WTC11 (cell line): ENCODE measurements around the gene GPR63. TPM values are rescaled to one million over a fixed set of nuclear protein-coding genes. Genes with fewer than 3 reads are reported as not detected.

Experiments
- ATAC-seq: fragments of 200-7000 bp; cut with Tn5 transposase; 2 replicates; pipeline ENCODE4 v1.10.0; 2021; ENCODE audit warnings: mild to moderate bottlenecking, moderate library complexity
- CTCF ChIA-PET: fragments of 300-600 bp; sonication (Branson Sonifier 250); formaldehyde crosslinking; loops from one replicate; lab custom pipeline; 2021; ENCODE audit warnings: antibody characterized with exemption; lab: Charles Lee
- POLR2A ChIA-PET: fragments of 350-600 bp; sonication (Branson Sonifier 250); formaldehyde crosslinking; loops from one replicate; lab custom pipeline; 2021; ENCODE audit warnings: antibody characterized with exemption; lab: Charles Lee
- DNase-seq: peaks from one replicate; pipeline ENCODE4 v3.0.0; 2021; ENCODE audit warnings: low spot score
- H3K27ac Mint-ChIP-seq: 2 replicates; pipeline ENCODE4 v1.8.0; 2021; ENCODE audit warnings: mixed read lengths
- H3K27me3 Mint-ChIP-seq: 2 replicates; pipeline ENCODE4 v1.8.0; 2021; ENCODE audit warnings: low read depth, mild to moderate bottlenecking, moderate library complexity, mixed read lengths
- H3K36me3 Mint-ChIP-seq: 2 replicates; pipeline ENCODE4 v1.8.0; 2021; ENCODE audit warnings: mixed read lengths
- H3K4me1 Mint-ChIP-seq: 2 replicates; pipeline ENCODE4 v1.8.0; 2022; ENCODE audit warnings: mixed read lengths
- H3K4me3 Mint-ChIP-seq: 2 replicates; pipeline ENCODE4 v1.8.0; 2021; ENCODE audit warnings: mild to moderate bottlenecking, moderate library complexity, mixed read lengths
- H3K9me3 Mint-ChIP-seq: 2 replicates; pipeline ENCODE4 v1.8.0; 2021; ENCODE audit warnings: mixed read lengths
- CREB1 ChIP-seq: sonication (generic); formaldehyde crosslinking; IDR thresholded peaks from 2 replicates; pipeline ENCODE4 v1.8.0; 2023; ENCODE audit warnings: mild to moderate bottlenecking, missing genetic modification reagents
- EMX1 ChIP-seq: fragments of 250-450 bp; sonication (Bioruptor Pico); IDR thresholded peaks from 2 replicates; pipeline ENCODE4 v1.8.0; 2021; ENCODE audit warnings: mild to moderate bottlenecking
- ESRRA ChIP-seq: sonication (generic); formaldehyde crosslinking; IDR thresholded peaks from 2 replicates; pipeline ENCODE4 v1.8.1; 2022; ENCODE audit warnings: mild to moderate bottlenecking, missing genetic modification reagents, borderline replicate concordance
- FOXP1 ChIP-seq: sonication (generic); formaldehyde crosslinking; IDR thresholded peaks from 2 replicates; pipeline ENCODE4 v1.8.0; 2022; ENCODE audit warnings: missing genetic modification reagents, mild to moderate bottlenecking, moderate library complexity, borderline replicate concordance
- GABPB1 ChIP-seq: sonication (generic); formaldehyde crosslinking; IDR thresholded peaks from 2 replicates; pipeline ENCODE4 v1.8.1; 2023; ENCODE audit warnings: mild to moderate bottlenecking, missing genetic modification reagents
- GRHL2 ChIP-seq: fragments of 250-450 bp; sonication (Bioruptor Pico); IDR thresholded peaks from 2 replicates; pipeline ENCODE4 v1.8.0; 2022; ENCODE audit warnings: mild to moderate bottlenecking, moderate library complexity; ENCODE audit not compliant: insufficient replicate concordance, severe bottlenecking
- GTF2I ChIP-seq: fragments of 250-450 bp; sonication (Bioruptor Pico); conservative IDR thresholded peaks from 2 replicates; pipeline ENCODE4 v1.4.0; 2021; ENCODE audit warnings: mild to moderate bottlenecking
- MXD4 ChIP-seq: fragments of 250-450 bp; sonication (Bioruptor Pico); IDR thresholded peaks from 2 replicates; pipeline ENCODE4 v1.8.0; 2021; ENCODE audit warnings: mild to moderate bottlenecking, moderate library complexity, borderline replicate concordance
- NFE2L1 ChIP-seq: sonication (generic); formaldehyde crosslinking; IDR thresholded peaks from 2 replicates; pipeline ENCODE4 v1.8.1; 2023; ENCODE audit warnings: missing genetic modification reagents
- NR1H2 ChIP-seq: sonication (generic); formaldehyde crosslinking; IDR thresholded peaks from 2 replicates; pipeline ENCODE4 v1.9.0; 2021; ENCODE audit warnings: mild to moderate bottlenecking, moderate library complexity, missing genetic modification reagents
- RELA ChIP-seq: sonication (generic); formaldehyde crosslinking; IDR thresholded peaks from 2 replicates; pipeline ENCODE4 v1.8.1; 2022; ENCODE audit warnings: missing genetic modification reagents, mild to moderate bottlenecking, borderline replicate concordance
- TEAD4 ChIP-seq: sonication (generic); formaldehyde crosslinking; IDR thresholded peaks from 2 replicates; pipeline ENCODE4 v1.8.0; 2022; ENCODE audit warnings: mild to moderate bottlenecking, missing genetic modification reagents
- ZNF396 ChIP-seq: fragments of 250-450 bp; sonication (Bioruptor Pico); IDR thresholded peaks from 2 replicates; pipeline ENCODE4 v1.8.0; 2021; ENCODE audit warnings: mild to moderate bottlenecking, moderate library complexity, borderline replicate concordance
- ZNF416 ChIP-seq: fragments of 250-450 bp; sonication (Bioruptor Pico); IDR thresholded peaks from 2 replicates; pipeline ENCODE4 v1.9.0; 2021; ENCODE audit warnings: mild to moderate bottlenecking, inconsistent platforms
- total RNA-seq: library from RNA; stranded (reverse); gene quantifications from 3 replicates; pipeline ENCODE4 v1.2.3, GENCODE V29; 2021
- TF ChIP-seq, protein P1 (sequence below): sonication (generic); formaldehyde crosslinking; IDR thresholded peaks from 2 replicates; pipeline ENCODE4 v1.8.1; 2022; ENCODE audit warnings: mild to moderate bottlenecking, missing genetic modification reagents, moderate library complexity, borderline replicate concordance
- TF ChIP-seq, protein P2 (sequence below): fragments of 250-450 bp; sonication (Bioruptor Pico); conservative IDR thresholded peaks from 2 replicates; pipeline ENCODE4 v1.9.0; 2021; ENCODE audit warnings: mild to moderate bottlenecking
- TF ChIP-seq, protein P3 (sequence below): sonication (generic); formaldehyde crosslinking; IDR thresholded peaks from 2 replicates; pipeline ENCODE4 v1.8.0; 2022; ENCODE audit warnings: mild to moderate bottlenecking, missing genetic modification reagents
- TF ChIP-seq, protein P4 (sequence below): sonication (generic); formaldehyde crosslinking; IDR thresholded peaks from 2 replicates; pipeline ENCODE4 v1.8.1; 2023; ENCODE audit warnings: mild to moderate bottlenecking, missing genetic modification reagents
- TF ChIP-seq, protein P5 (sequence below): sonication (generic); formaldehyde crosslinking; conservative IDR thresholded peaks from 2 replicates; pipeline ENCODE4 v1.8.1; 2022; ENCODE audit warnings: mild to moderate bottlenecking, missing genetic modification reagents
- TF ChIP-seq, protein P6 (sequence below): fragments of 250-450 bp; sonication (Bioruptor Pico); IDR thresholded peaks from 2 replicates; pipeline ENCODE4 v1.9.0; 2021; ENCODE audit warnings: moderate library complexity, mild to moderate bottlenecking, inconsistent platforms, borderline replicate concordance
- TF ChIP-seq, protein P7 (sequence below): sonication (generic); formaldehyde crosslinking; IDR thresholded peaks from 2 replicates; pipeline ENCODE4 v1.8.0; 2022; ENCODE audit warnings: mild to moderate bottlenecking, missing genetic modification reagents
- TF ChIP-seq, protein P8 (sequence below): sonication (generic); formaldehyde crosslinking; IDR thresholded peaks from 2 replicates; pipeline ENCODE4 v1.8.1; 2023; ENCODE audit warnings: mild to moderate bottlenecking, missing genetic modification reagents, moderate library complexity
- TF ChIP-seq, protein P9 (sequence below): sonication (generic); formaldehyde crosslinking; IDR thresholded peaks from 2 replicates; pipeline ENCODE4 v1.8.1; 2023; ENCODE audit warnings: mild to moderate bottlenecking, missing genetic modification reagents

Gene GPR63
- total RNA-seq, 1 experiment from 2014 or later, result 7.8 TPM

DNA sequence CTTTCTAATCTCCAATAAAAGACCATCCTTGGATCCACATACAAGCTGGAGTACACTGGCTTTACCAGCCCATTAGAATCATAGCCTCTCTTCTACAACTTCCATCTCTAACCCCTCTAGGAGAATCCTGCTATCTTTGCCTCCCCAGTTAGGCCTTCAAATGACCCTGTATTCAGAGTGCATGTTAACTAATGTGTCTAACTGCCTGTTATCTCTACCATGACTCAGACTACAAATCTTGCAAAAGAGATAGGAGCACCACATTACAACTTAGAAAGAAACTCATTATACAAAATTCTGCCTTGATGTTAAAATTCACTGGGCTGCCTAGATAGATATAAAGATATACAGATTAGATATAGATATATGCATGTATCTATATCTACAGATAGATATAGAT, 28.2 kb downstream of the GPR63 start:
- H3K4me1 Mint-ChIP-seq, result peaks cover 23% of the 10 kb centered on the region
- CTCF ChIA-PET, result no interaction called here
- TF ChIP-seq TEAD4 (CRISPR knock-in tag), result no peak
- TF ChIP-seq, protein P1, sequence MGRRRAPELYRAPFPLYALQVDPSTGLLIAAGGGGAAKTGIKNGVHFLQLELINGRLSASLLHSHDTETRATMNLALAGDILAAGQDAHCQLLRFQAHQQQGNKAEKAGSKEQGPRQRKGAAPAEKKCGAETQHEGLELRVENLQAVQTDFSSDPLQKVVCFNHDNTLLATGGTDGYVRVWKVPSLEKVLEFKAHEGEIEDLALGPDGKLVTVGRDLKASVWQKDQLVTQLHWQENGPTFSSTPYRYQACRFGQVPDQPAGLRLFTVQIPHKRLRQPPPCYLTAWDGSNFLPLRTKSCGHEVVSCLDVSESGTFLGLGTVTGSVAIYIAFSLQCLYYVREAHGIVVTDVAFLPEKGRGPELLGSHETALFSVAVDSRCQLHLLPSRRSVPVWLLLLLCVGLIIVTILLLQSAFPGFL, result no peak
- no peak for TF ChIP-seq EMX1 (CRISPR knock-in tag)
- TF ChIP-seq, protein P2, sequence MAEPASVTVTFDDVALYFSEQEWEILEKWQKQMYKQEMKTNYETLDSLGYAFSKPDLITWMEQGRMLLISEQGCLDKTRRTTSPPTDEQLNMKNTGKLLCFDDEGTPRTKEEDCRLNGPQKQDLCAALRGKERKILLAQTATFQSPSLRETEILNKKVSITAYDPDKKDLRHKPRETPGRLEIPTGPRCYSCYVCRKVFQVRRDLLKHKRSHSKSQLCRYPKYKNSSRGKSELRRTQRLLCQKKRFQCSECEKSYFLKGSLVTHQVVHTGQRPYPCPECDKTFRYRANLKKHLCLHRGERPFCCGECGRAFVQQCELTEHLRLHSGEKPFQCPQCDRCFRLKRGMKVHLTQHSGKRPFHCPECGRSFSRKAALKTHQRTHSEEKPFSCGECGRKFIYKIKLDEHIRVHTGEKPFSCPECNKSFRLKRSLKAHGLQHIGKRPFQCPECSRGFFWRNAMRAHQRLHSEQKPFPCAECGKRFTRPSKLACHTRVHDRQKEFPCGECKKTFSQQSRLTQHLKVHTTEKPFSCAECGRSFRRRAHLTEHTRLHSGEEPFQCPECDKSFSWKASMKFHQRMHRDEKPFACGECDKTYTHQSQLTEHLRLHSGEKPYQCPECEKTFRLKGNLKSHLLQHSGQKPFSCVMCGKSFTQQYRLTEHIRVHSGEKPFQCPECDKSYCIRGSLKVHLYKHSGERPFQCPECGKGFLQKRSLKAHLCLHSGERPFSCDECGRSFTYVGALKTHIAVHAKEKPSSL (CRISPR knock-in tag), result no peak
- TF ChIP-seq, protein P3, sequence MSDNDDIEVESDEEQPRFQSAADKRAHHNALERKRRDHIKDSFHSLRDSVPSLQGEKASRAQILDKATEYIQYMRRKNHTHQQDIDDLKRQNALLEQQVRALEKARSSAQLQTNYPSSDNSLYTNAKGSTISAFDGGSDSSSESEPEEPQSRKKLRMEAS (CRISPR knock-in tag), result no peak
- no peak for TF ChIP-seq ESRRA (CRISPR knock-in tag)
- TF ChIP-seq ZNF416 (CRISPR knock-in tag), result no peak
- TF ChIP-seq, protein P4, sequence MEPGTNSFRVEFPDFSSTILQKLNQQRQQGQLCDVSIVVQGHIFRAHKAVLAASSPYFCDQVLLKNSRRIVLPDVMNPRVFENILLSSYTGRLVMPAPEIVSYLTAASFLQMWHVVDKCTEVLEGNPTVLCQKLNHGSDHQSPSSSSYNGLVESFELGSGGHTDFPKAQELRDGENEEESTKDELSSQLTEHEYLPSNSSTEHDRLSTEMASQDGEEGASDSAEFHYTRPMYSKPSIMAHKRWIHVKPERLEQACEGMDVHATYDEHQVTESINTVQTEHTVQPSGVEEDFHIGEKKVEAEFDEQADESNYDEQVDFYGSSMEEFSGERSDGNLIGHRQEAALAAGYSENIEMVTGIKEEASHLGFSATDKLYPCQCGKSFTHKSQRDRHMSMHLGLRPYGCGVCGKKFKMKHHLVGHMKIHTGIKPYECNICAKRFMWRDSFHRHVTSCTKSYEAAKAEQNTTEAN (CRISPR knock-in tag), result no peak
- TF ChIP-seq RELA (CRISPR knock-in tag), result no peak
- TF ChIP-seq MXD4 (CRISPR knock-in tag), result no peak
- TF ChIP-seq, protein P5, sequence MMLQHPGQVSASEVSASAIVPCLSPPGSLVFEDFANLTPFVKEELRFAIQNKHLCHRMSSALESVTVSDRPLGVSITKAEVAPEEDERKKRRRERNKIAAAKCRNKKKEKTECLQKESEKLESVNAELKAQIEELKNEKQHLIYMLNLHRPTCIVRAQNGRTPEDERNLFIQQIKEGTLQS (CRISPR knock-in tag), result no peak
- TF ChIP-seq, protein P6, sequence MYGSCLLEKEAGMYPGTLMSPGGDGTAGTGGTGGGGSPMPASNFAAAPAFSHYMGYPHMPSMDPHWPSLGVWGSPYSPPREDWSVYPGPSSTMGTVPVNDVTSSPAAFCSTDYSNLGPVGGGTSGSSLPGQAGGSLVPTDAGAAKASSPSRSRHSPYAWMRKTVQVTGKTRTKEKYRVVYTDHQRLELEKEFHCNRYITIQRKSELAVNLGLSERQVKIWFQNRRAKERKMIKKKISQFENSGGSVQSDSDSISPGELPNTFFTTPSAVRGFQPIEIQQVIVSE (CRISPR knock-in tag), result no peak
- no peak for TF ChIP-seq GTF2I (CRISPR knock-in tag)
- TF ChIP-seq, protein P7, sequence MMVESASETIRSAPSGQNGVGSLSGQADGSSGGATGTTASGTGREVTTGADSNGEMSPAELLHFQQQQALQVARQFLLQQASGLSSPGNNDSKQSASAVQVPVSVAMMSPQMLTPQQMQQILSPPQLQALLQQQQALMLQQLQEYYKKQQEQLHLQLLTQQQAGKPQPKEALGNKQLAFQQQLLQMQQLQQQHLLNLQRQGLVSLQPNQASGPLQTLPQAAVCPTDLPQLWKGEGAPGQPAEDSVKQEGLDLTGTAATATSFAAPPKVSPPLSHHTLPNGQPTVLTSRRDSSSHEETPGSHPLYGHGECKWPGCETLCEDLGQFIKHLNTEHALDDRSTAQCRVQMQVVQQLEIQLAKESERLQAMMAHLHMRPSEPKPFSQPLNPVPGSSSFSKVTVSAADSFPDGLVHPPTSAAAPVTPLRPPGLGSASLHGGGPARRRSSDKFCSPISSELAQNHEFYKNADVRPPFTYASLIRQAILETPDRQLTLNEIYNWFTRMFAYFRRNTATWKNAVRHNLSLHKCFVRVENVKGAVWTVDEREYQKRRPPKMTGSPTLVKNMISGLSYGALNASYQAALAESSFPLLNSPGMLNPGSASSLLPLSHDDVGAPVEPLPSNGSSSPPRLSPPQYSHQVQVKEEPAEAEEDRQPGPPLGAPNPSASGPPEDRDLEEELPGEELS (CRISPR knock-in tag), result no peak
- no peak for TF ChIP-seq ZNF396 (CRISPR knock-in tag)
- no peak for TF ChIP-seq CREB1 (CRISPR knock-in tag)
- H3K36me3 Mint-ChIP-seq, result no peaks in the 10 kb centered on the region
- no peak for ATAC-seq
- DNase-seq, result no peak
- no peaks in the 10 kb centered on the region for H3K27me3 Mint-ChIP-seq
- H3K9me3 Mint-ChIP-seq, result no peaks in the 10 kb centered on the region
- no peak overlapping the region for H3K27ac Mint-ChIP-seq
- H3K4me3 Mint-ChIP-seq, result no peak overlapping the region
- POLR2A ChIA-PET, result no interaction called here

DNA sequence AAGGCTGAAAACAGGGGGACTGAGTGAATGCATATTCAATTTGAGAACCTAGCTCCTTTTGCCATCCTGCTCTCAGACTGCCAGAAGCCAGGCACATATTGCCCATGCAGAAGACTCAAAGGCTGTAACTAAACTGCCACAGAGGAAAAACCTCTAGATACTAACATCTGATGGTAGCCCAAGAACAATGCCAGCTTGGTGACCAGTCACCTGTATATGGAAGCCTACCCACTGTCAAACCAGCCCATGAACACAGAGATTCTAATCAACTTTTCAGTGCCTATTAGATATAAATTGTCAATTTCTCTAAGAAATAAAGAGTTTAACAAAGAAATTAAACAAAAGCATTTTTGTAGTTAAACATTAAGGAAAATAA, 34.2 kb downstream of the GPR63 start:
- ChIA-PET POLR2A (no interaction called here), CTCF (interaction anchor here (1.1 kb wide), 1 partner anchor 34 kb away, joined by 3 read pairs; the partner anchor contains the start of gene GPR63)
- no peak overlapping the region for H3K4me3 Mint-ChIP-seq
- H3K27ac Mint-ChIP-seq, result no peak overlapping the region
- peaks cover 16% of the 10 kb centered on the region for H3K36me3 Mint-ChIP-seq
- H3K9me3 Mint-ChIP-seq, result no peaks in the 10 kb centered on the region
- DNase-seq (no peak), ATAC-seq (no peak)
- no peaks in the 10 kb centered on the region for H3K27me3 Mint-ChIP-seq
- H3K4me1 Mint-ChIP-seq, result peaks cover 7% of the 10 kb centered on the region
- TF ChIP-seq, protein P8, sequence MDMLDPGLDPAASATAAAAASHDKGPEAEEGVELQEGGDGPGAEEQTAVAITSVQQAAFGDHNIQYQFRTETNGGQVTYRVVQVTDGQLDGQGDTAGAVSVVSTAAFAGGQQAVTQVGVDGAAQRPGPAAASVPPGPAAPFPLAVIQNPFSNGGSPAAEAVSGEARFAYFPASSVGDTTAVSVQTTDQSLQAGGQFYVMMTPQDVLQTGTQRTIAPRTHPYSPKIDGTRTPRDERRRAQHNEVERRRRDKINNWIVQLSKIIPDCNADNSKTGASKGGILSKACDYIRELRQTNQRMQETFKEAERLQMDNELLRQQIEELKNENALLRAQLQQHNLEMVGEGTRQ, result no peak
- TF ChIP-seq GRHL2 (CRISPR knock-in tag), result no peak
- TF ChIP-seq, protein P7 (CRISPR knock-in tag), result no peak
- TF ChIP-seq GABPB1 (CRISPR knock-in tag), result no peak
- TF ChIP-seq, protein P9, sequence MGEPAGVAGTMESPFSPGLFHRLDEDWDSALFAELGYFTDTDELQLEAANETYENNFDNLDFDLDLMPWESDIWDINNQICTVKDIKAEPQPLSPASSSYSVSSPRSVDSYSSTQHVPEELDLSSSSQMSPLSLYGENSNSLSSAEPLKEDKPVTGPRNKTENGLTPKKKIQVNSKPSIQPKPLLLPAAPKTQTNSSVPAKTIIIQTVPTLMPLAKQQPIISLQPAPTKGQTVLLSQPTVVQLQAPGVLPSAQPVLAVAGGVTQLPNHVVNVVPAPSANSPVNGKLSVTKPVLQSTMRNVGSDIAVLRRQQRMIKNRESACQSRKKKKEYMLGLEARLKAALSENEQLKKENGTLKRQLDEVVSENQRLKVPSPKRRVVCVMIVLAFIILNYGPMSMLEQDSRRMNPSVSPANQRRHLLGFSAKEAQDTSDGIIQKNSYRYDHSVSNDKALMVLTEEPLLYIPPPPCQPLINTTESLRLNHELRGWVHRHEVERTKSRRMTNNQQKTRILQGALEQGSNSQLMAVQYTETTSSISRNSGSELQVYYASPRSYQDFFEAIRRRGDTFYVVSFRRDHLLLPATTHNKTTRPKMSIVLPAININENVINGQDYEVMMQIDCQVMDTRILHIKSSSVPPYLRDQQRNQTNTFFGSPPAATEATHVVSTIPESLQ (CRISPR knock-in tag), result no peak
- no peak for TF ChIP-seq ZNF416 (CRISPR knock-in tag)
- no peak for TF ChIP-seq NFE2L1 (CRISPR knock-in tag)
- TF ChIP-seq NR1H2 (CRISPR knock-in tag), result no peak
- TF ChIP-seq FOXP1 (CRISPR knock-in tag), result no peak
